H9 (cell line): ENCODE results near the gene PCNX2. TPM values are rescaled to one million over a fixed set of nuclear protein-coding genes. Genes with fewer than 3 reads are reported as not detected.

Experiments
- DNase-seq: peaks from one replicate; pipeline ENCODE4 v3.0.0-alpha.2; 2017
- H2AFZ ChIP-seq: one replicate; pipeline ENCODE4 v1.6.1; 2013; ENCODE audit warnings: mild to moderate bottlenecking, low read length, control low read depth, moderate library complexity
- H2AK5ac ChIP-seq: 2 replicates; pipeline ENCODE4 v1.6.1; 2013; ENCODE audit warnings: low read length, control low read depth, mixed read lengths; ENCODE audit not compliant: insufficient read length
- H2BK120ac ChIP-seq: one replicate; pipeline ENCODE4 v1.6.1; 2013; ENCODE audit warnings: low read depth, mild to moderate bottlenecking, low read length, control low read depth, inconsistent platforms; ENCODE audit not compliant: poor library complexity, severe bottlenecking
- H2BK12ac ChIP-seq: 2 replicates; pipeline ENCODE4 v1.6.1; 2013; ENCODE audit warnings: low read length, control low read depth, mixed read lengths, low read depth; ENCODE audit not compliant: insufficient read length
- H2BK15ac ChIP-seq: 2 replicates; pipeline ENCODE4 v1.6.1; 2013; ENCODE audit warnings: low read depth, low read length, control low read depth
- H2BK20ac ChIP-seq: one replicate; pipeline ENCODE4 v1.6.1; 2013; ENCODE audit warnings: low read depth, mild to moderate bottlenecking, low read length, control low read depth, inconsistent platforms; ENCODE audit not compliant: poor library complexity, severe bottlenecking
- H2BK5ac ChIP-seq: 2 replicates; pipeline ENCODE4 v1.6.1; 2013; ENCODE audit warnings: low read length, control low read depth, mixed read lengths; ENCODE audit not compliant: insufficient read length
- H3K14ac ChIP-seq: 2 replicates; pipeline ENCODE4 v1.6.1; 2013; ENCODE audit warnings: low read length, control low read depth; ENCODE audit not compliant: insufficient read depth
- H3K18ac ChIP-seq: 2 replicates; pipeline ENCODE4 v1.6.1; 2013; ENCODE audit warnings: low read depth, mild to moderate bottlenecking, mixed read lengths, low read length, control low read depth; ENCODE audit not compliant: insufficient read length
- H3K23ac ChIP-seq: 2 replicates; pipeline ENCODE4 v1.6.1; 2013; ENCODE audit warnings: low read length, control low read depth, mixed read lengths, low read depth; ENCODE audit not compliant: insufficient read length
- H3K23me2 ChIP-seq: 2 replicates; pipeline ENCODE4 v1.6.1; 2013; ENCODE audit warnings: low read depth, mild to moderate bottlenecking, mixed read lengths, low read length, control low read depth; ENCODE audit not compliant: insufficient read length, poor library complexity, severe bottlenecking
- H3K27ac ChIP-seq: 2 replicates; pipeline ENCODE4 v1.5.1; 2013; ENCODE audit warnings: low read length, control low read depth, mixed read lengths, low read depth; ENCODE audit not compliant: insufficient read length
- H3K27me3 ChIP-seq: 2 replicates; pipeline ENCODE4 v1.6.1; 2013; ENCODE audit warnings: low read length, control low read depth, inconsistent platforms; ENCODE audit not compliant: insufficient read depth
- H3K4ac ChIP-seq: 2 replicates; pipeline ENCODE4 v1.6.1; 2013; ENCODE audit warnings: low read depth, mild to moderate bottlenecking, control low read depth, inconsistent platforms, low read length, moderate library complexity
- H3K4me1 ChIP-seq: 2 replicates; pipeline ENCODE4 v1.6.1; 2013; ENCODE audit warnings: low read length, control low read depth, inconsistent platforms; ENCODE audit not compliant: insufficient read depth
- H3K4me2 ChIP-seq: 2 replicates; pipeline ENCODE4 v1.6.1; 2013; ENCODE audit warnings: low read length, control low read depth, mixed read lengths; ENCODE audit not compliant: insufficient read length, insufficient read depth
- H3K56ac ChIP-seq: 2 replicates; pipeline ENCODE4 v1.6.1; 2013; ENCODE audit warnings: low read depth, mild to moderate bottlenecking, mixed read lengths, low read length, control low read depth; ENCODE audit not compliant: insufficient read length
- H3K79me1 ChIP-seq: 2 replicates; pipeline ENCODE4 v1.6.1; 2013; ENCODE audit warnings: low read depth, mild to moderate bottlenecking, moderate library complexity, low read length, control low read depth, inconsistent platforms; ENCODE audit not compliant: insufficient read depth, poor library complexity, severe bottlenecking
- H3K79me2 ChIP-seq: 2 replicates; pipeline ENCODE4 v1.6.1; 2013; ENCODE audit warnings: low read length, control low read depth, inconsistent platforms; ENCODE audit not compliant: insufficient read depth
- H3K9ac ChIP-seq: 2 replicates; pipeline ENCODE4 v1.6.1; 2013; ENCODE audit warnings: low read length, control low read depth, mixed read lengths; ENCODE audit not compliant: insufficient read length; ENCODE audit errors: extremely low read depth
- H3K9me3 ChIP-seq: one replicate; pipeline ENCODE4 v1.6.1; 2013; ENCODE audit warnings: low read depth, low read length, inconsistent platforms; ENCODE audit not compliant: control insufficient read depth
- H3T11ph ChIP-seq: one replicate; pipeline ENCODE4 v1.6.1; 2013; ENCODE audit warnings: mild to moderate bottlenecking, low read length, control low read depth, inconsistent platforms
- H4K20me1 ChIP-seq: one replicate; pipeline ENCODE4 v1.6.1; 2013; ENCODE audit not compliant: control insufficient read depth, insufficient read length, insufficient read depth
- H4K5ac ChIP-seq: 2 replicates; pipeline ENCODE4 v1.6.1; 2013; ENCODE audit warnings: low read depth, mild to moderate bottlenecking, mixed read lengths, low read length, control low read depth; ENCODE audit not compliant: insufficient read length
- H4K8ac ChIP-seq: replicated peaks from 2 replicates; pipeline ENCODE4 v1.6.1; 2013; ENCODE audit warnings: low read length, control low read depth, mixed read lengths, low read depth; ENCODE audit not compliant: insufficient read length
- H4K91ac ChIP-seq: 2 replicates; pipeline ENCODE4 v1.6.1; 2013; ENCODE audit warnings: low read depth, mild to moderate bottlenecking, moderate library complexity, mixed read lengths, low read length, control low read depth; ENCODE audit not compliant: insufficient read length
- H3K27ac Mint-ChIP-seq, 3 experiments: 2 replicates in 2 of 3; 3 replicates in 1 of 3; pipeline ENCODE4 v1.8.0; 2020 to 2021; ENCODE audit warnings: mixed read lengths in 3 of 3, mild to moderate bottlenecking in 1 of 3, moderate library complexity in 1 of 3
- H3K27me3 Mint-ChIP-seq: 2 replicates; pipeline ENCODE4 v1.8.0; 2021; ENCODE audit warnings: low read depth, mild to moderate bottlenecking, moderate library complexity, mixed read lengths
- H3K36me3 Mint-ChIP-seq, 3 experiments: 2 replicates in 2 of 3; 3 replicates in 1 of 3; pipeline ENCODE4 v1.8.0; 2020 to 2021; ENCODE audit warnings: low read depth in 3 of 3, mixed read lengths in 3 of 3; ENCODE audit not compliant: insufficient read depth in 1 of 3
- H3K4me1 Mint-ChIP-seq, 2 experiments: 2 replicates each; pipeline ENCODE4 v1.8.0; 2020; ENCODE audit warnings: mixed read lengths in 2 of 2
- H3K4me3 Mint-ChIP-seq, 2 experiments: 2 replicates in 1 of 2; 3 replicates in 1 of 2; pipeline ENCODE4 v1.8.0; 2020 to 2021; ENCODE audit warnings: mild to moderate bottlenecking in 2 of 2, mixed read lengths in 2 of 2, moderate library complexity in 1 of 2
- H3K9me3 Mint-ChIP-seq, 2 experiments: 2 replicates in 1 of 2; 3 replicates in 1 of 2; pipeline ENCODE4 v1.8.0; 2020; ENCODE audit warnings: mild to moderate bottlenecking in 2 of 2, mixed read lengths in 2 of 2, moderate library complexity in 1 of 2
- CTCF ChIP-seq: fragments of 200-600 bp; sonication (generic); conservative IDR thresholded peaks from 3 replicates; pipeline ENCODE4 v1.8.0; 2021; ENCODE audit warnings: antibody characterized with exemption, mild to moderate bottlenecking
- WGBS: extraction: QIAGEN DNeasy Blood & Tissue Kit; methylation state at CpG from one replicate; pipeline ENCODE4 v1.1.7; 2013; ENCODE audit warnings: missing lambda C conversion rate, low lambda C conversion rate, mixed read lengths; ENCODE audit not compliant: insufficient read length; ENCODE audit errors: extremely low coverage; 5-methylcytosine and 5-hydroxymethylcytosine counted together
- total RNA-seq: library from RNA; stranded (reverse); gene quantifications from 2 replicates; pipeline ENCODE4 v1.2.1, GENCODE V29; 2021

PCNX2 gene
- total RNA-seq, 1 experiment from 2014 or later, result 45.1 TPM

- Histone ChIP-seq H3K4me1 (peaks cover 4% of the 10 kb centered on the region; the same call in 1 of the 2 replicates), H3K23me2 (peaks cover 3% of the 10 kb centered on the region), H3T11ph (no peak overlapping the region), H2BK5ac (no peak overlapping the region), H4K8ac (no peak overlapping the region), H4K91ac (no peak overlapping the region), H3K56ac (no peak overlapping the region), H4K20me1 (no peaks in the 10 kb centered on the region), H3K23ac (no peak overlapping the region), H2BK120ac (no peak overlapping the region), H2BK12ac (no peak overlapping the region), H3K4me2 (peak overlapping the region; percentile 71), H3K79me2 (peaks cover 7% of the 10 kb centered on the region; the same call in 1 of the 2 replicates), H3K79me1 (peaks cover 3% of the 10 kb centered on the region), H3K27ac (peak overlapping the region; percentile 66), H4K5ac (no peak overlapping the region), H3K9ac (no peak overlapping the region), H2AK5ac (no peak overlapping the region), H3K14ac (no peak overlapping the region), H3K9me3 (no peaks in the 10 kb centered on the region), H2BK20ac (no peak overlapping the region), H3K27me3 (no peaks in the 10 kb centered on the region), H2AFZ (no peak overlapping the region), H3K18ac (no peak overlapping the region), H2BK15ac (0 out of 2 replicates have a peak overlapping the region, but pooled peaks have one; percentile 17), H3K4ac (no peak overlapping the region)
- peaks cover 0 to 4% (median 0%) of the 10 kb centered on the region in 3 experiments; a peak in 1 of 7 replicates for H3K36me3 Mint-ChIP-seq
- H3K4me1 Mint-ChIP-seq, result peaks cover 38 to 40% of the 10 kb centered on the region in 2 experiments
- TF ChIP-seq CTCF, result no peak
- peaks cover 6% of the 10 kb centered on the region; the same call in 1 of the 2 replicates for H3K27me3 Mint-ChIP-seq
- H3K9me3 Mint-ChIP-seq, result no peaks in the 10 kb centered on the region; a peak in 1 of 5 replicates
- no CpG with 5 or more reads among the region's 5 CpGs for WGBS
- peak overlapping the region; percentile 83 to 98 for H3K4me3 Mint-ChIP-seq
- peak overlapping the region; percentile 84 to 99 (median 99); a peak in 4 of 7 replicates for H3K27ac Mint-ChIP-seq
- DNase-seq, result no peak
Measured at GRCh38 chr1:232949636-232950196, 345.8 kb downstream of the PCNX2 start.
